Activated CD4-positive, CD25-positive, alpha-beta regulatory T cell treated with anti-CD3 and anti-CD28 coated beads, Interleukin-2, amount 50 U/mL, for 16 hours (primary cell): ENCODE measurements around the gene DNAH3.
"Not testable (repeated sequence)": the region's sequence is repeated elsewhere in the genome, so short reads cannot be mapped to it uniquely, and the experiment has no call there.

Experiments
- DNase-seq: peaks from one replicate; pipeline ENCODE4 v3.0.0-alpha.2; 2020; ENCODE audit warnings: low read depth, low spot score

Gene DNAH3

GRCh38 chr16:21150375-21151001, at the start of gene DNAH3:
Gene DNAH3, minus strand, starts transcription at chr16:21150846. Its CDS starts 527 bp downstream, at chr16:21150319.
- DNase-seq: no peak

GRCh38 chr16:21199607-21200218, 49.1 kb upstream of the DNAH3 start:
- DNase-seq: no peak

GRCh38 chr16:21197621-21198020, 47.0 kb upstream of the DNAH3 start:
- no peak for DNase-seq

GRCh38 chr16:21197112-21197511, 46.5 kb upstream of the DNAH3 start:
- DNase-seq: no peak

- not testable (repeated sequence) for DNase-seq
These were observed 44.7 kb upstream of the DNAH3 start for GRCh38 chr16:21195330-21195729.

GRCh38 chr16:21194771-21195301, 44.2 kb upstream of the DNAH3 start:
- no peak for DNase-seq

GRCh38 chr16:21192991-21193390, 42.3 kb upstream of the DNAH3 start:
- DNase-seq: no peak

- no peak for DNase-seq
These were observed 40.0 kb upstream of the DNAH3 start for GRCh38 chr16:21190599-21190998.

- no peak for DNase-seq
These were observed 39.4 kb upstream of the DNAH3 start for GRCh38 chr16:21190013-21190412.

GRCh38 chr16:21189311-21189710, 38.7 kb upstream of the DNAH3 start:
- DNase-seq: no peak

- DNase-seq: no peak
These were observed 35.7 kb upstream of the DNAH3 start for GRCh38 chr16:21186326-21186691.

GRCh38 chr16:21185659-21186325, 35.1 kb upstream of the DNAH3 start:
- no peak for DNase-seq

- no peak for DNase-seq
These were observed 34.2 kb upstream of the DNAH3 start for GRCh38 chr16:21184834-21185233.

- no peak for DNase-seq
These were observed 33.3 kb upstream of the DNAH3 start for GRCh38 chr16:21183995-21184394.

GRCh38 chr16:21179983-21180365, 29.3 kb upstream of the DNAH3 start:
- DNase-seq: no peak

GRCh38 chr16:21179126-21179982, 28.7 kb upstream of the DNAH3 start:
- no peak for DNase-seq

- DNase-seq: no peak
These were observed 24.8 kb upstream of the DNAH3 start for GRCh38 chr16:21175397-21175796.

- DNase-seq: no peak
These were observed 22.0 kb upstream of the DNAH3 start for GRCh38 chr16:21172650-21173049.

GRCh38 chr16:21170116-21170515, 19.5 kb upstream of the DNAH3 start:
- DNase-seq: not testable (repeated sequence)

GRCh38 chr16:21169249-21169981, 18.8 kb upstream of the DNAH3 start:
- DNase-seq: no peak

GRCh38 chr16:21167929-21168602, 17.4 kb upstream of the DNAH3 start:
- DNase-seq: no peak
